SK-N-SH (cell line): Measurements from ENCODE around the gene SRGAP3.

Experiments
- CHD2 ChIP-seq: fragments of 150-350 bp; IDR thresholded peaks from 2 replicates; pipeline ENCODE4 v1.6.1; 2018; ENCODE audit warnings: low read length; ENCODE audit not compliant: partially characterized antibody
- EZH2phosphoT487 ChIP-seq: fragments of 200-600 bp; sonication (generic); IDR thresholded peaks from 2 replicates; pipeline ENCODE4 v1.6.1; 2017; ENCODE audit warnings: low read depth, mixed run types, mild to moderate bottlenecking, antibody characterized with exemption, moderate library complexity, borderline replicate concordance
- GATA2 ChIP-seq: sonication (generic); formaldehyde crosslinking; IDR thresholded peaks from 2 replicates; pipeline ENCODE4 v1.5.0; 2020; ENCODE audit warnings: mild to moderate bottlenecking, missing genetic modification reagents
- MXI1 ChIP-seq: IDR thresholded peaks from 2 replicates; pipeline ENCODE4 v1.6.1; 2012; ENCODE audit warnings: mild to moderate bottlenecking, low read depth, low read length, improper control_type of control experiment
- NFIC ChIP-seq: IDR thresholded peaks from 2 replicates; pipeline ENCODE4 v1.4.0; 2012; ENCODE audit warnings: borderline replicate concordance
- POLR2AphosphoS5 ChIP-seq: IDR thresholded peaks from 2 replicates; pipeline ENCODE4 v1.6.1; 2012; ENCODE audit warnings: low read depth, low read length
- SIN3A ChIP-seq: IDR thresholded peaks from 2 replicates; pipeline ENCODE4 v1.6.1; 2012; ENCODE audit warnings: low read depth, mild to moderate bottlenecking, low read length, moderate library complexity, borderline replicate concordance
- TAF1 ChIP-seq: IDR thresholded peaks from 2 replicates; pipeline ENCODE4 v1.6.1; 2012; ENCODE audit warnings: low read depth, mild to moderate bottlenecking, low read length, moderate library complexity, borderline replicate concordance
- TCF12 ChIP-seq: IDR thresholded peaks from 2 replicates; pipeline ENCODE4 v1.4.0; 2012
- TEAD4 ChIP-seq: IDR thresholded peaks from 2 replicates; pipeline ENCODE4 v1.4.0; 2012; ENCODE audit warnings: mild to moderate bottlenecking, borderline replicate concordance; ENCODE audit not compliant: insufficient read depth
- TF ChIP-seq, protein P1 (sequence below): fragments of 200-600 bp; sonication (generic); IDR thresholded peaks from 2 replicates; pipeline ENCODE4 v1.6.1; 2017; ENCODE audit warnings: antibody characterized with exemption, mild to moderate bottlenecking, moderate library complexity
- TF ChIP-seq, protein P2 (sequence below): fragments of 150-350 bp; IDR thresholded peaks from 2 replicates; pipeline ENCODE4 v1.6.1; 2017; ENCODE audit warnings: antibody characterized with exemption, low read length, low read depth, borderline replicate concordance
- TF ChIP-seq, protein P3 (sequence below): IDR thresholded peaks from 2 replicates; pipeline ENCODE4; 2012

DNA sequence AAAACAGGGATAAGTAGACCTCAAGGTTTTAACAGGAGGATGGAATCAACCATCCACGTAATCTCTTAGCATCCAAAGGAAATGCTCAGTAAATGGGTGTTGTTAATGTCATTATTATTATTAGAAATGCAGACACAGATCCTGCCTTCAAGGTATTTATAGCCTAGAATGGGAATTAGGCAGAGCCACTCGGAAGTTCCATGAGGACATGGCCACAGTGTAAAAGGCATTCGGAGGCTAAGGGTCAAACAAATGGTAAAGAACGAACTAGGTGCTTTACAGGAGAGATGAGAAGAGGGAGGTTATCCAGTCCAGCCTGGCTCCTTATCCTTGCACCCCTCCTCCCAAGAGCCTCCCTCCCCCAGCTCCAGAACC lies 65.0 kb downstream of the SRGAP3 start:
- no peak for TF ChIP-seq CHD2
- no peak for TF ChIP-seq SIN3A
- no peak for TF ChIP-seq TAF1
- TF ChIP-seq, protein P1, sequence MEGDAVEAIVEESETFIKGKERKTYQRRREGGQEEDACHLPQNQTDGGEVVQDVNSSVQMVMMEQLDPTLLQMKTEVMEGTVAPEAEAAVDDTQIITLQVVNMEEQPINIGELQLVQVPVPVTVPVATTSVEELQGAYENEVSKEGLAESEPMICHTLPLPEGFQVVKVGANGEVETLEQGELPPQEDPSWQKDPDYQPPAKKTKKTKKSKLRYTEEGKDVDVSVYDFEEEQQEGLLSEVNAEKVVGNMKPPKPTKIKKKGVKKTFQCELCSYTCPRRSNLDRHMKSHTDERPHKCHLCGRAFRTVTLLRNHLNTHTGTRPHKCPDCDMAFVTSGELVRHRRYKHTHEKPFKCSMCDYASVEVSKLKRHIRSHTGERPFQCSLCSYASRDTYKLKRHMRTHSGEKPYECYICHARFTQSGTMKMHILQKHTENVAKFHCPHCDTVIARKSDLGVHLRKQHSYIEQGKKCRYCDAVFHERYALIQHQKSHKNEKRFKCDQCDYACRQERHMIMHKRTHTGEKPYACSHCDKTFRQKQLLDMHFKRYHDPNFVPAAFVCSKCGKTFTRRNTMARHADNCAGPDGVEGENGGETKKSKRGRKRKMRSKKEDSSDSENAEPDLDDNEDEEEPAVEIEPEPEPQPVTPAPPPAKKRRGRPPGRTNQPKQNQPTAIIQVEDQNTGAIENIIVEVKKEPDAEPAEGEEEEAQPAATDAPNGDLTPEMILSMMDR = no peak
- TF ChIP-seq POLR2AphosphoS5 = no peak
- TF ChIP-seq, protein P2, sequence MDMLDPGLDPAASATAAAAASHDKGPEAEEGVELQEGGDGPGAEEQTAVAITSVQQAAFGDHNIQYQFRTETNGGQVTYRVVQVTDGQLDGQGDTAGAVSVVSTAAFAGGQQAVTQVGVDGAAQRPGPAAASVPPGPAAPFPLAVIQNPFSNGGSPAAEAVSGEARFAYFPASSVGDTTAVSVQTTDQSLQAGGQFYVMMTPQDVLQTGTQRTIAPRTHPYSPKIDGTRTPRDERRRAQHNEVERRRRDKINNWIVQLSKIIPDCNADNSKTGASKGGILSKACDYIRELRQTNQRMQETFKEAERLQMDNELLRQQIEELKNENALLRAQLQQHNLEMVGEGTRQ = no peak
- TF ChIP-seq NFIC = no peak
- no peak for TF ChIP-seq EZH2phosphoT487
- TF ChIP-seq, protein P3, sequence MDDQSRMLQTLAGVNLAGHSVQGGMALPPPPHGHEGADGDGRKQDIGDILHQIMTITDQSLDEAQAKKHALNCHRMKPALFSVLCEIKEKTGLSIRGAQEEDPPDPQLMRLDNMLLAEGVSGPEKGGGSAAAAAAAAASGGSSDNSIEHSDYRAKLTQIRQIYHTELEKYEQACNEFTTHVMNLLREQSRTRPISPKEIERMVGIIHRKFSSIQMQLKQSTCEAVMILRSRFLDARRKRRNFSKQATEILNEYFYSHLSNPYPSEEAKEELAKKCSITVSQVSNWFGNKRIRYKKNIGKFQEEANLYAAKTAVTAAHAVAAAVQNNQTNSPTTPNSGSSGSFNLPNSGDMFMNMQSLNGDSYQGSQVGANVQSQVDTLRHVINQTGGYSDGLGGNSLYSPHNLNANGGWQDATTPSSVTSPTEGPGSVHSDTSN = no peak
- TF ChIP-seq TCF12 = no peak
- TF ChIP-seq GATA2 (CRISPR knock-in tag) = no peak
- TF ChIP-seq TEAD4 = no peak
- TF ChIP-seq MXI1 = no peak
